ENCODE data around the gene TRPM1.

TRPM1 gene

GRCh38 chr15:30958219-30958618 lies 143.3 kb downstream of the TRPM1 start:
- no peak for TF ChIP-seq POLR2A (IDR thresholded peaks at IDR 0.05; ENCODE audit: low read depth, low read length)
- FAIRE-seq (no peak), DNase-seq (ENCODE audit: insufficient read length, low spot score) (no peak)

GRCh38 chr15:30956216-30957124 lies 145.1 kb downstream of the TRPM1 start:
- TF ChIP-seq POLR2A (IDR thresholded peaks at IDR 0.05; ENCODE audit: low read depth, low read length), result no peak
- FAIRE-seq, result peak; percentile 45
- no peak for DNase-seq (ENCODE audit: insufficient read length, low spot score)

- DNase-seq (ENCODE audit: insufficient read length, low spot score), result no peak
Measured at GRCh38 chr15:30954674-30955073, 146.9 kb downstream of the TRPM1 start.

GRCh38 chr15:30953731-30954378 lies 147.7 kb downstream of the TRPM1 start:
- TF ChIP-seq POLR2A (IDR thresholded peaks at IDR 0.05; ENCODE audit: low read depth, low read length), result 0 out of 2 replicates have a peak, but pooled peaks have one; percentile 29
- DNase-seq (ENCODE audit: insufficient read length, low spot score) (peak; percentile 83), FAIRE-seq (peak; percentile 99)

More at GRCh38 chr15:30954674-30955073, 146.9 kb downstream of the TRPM1 start:
- no peak for TF ChIP-seq POLR2A (IDR thresholded peaks at IDR 0.05; ENCODE audit: low read depth, low read length)
- FAIRE-seq, result peak; percentile 6

- peak; percentile 58 for FAIRE-seq
- DNase-seq (ENCODE audit: insufficient read length, low spot score), result no peak
- TF ChIP-seq POLR2A (IDR thresholded peaks at IDR 0.05; ENCODE audit: low read depth, low read length), result no peak
Measured at GRCh38 chr15:30953183-30953582, 148.3 kb downstream of the TRPM1 start.
